Stimulated activated CD4-positive, alpha-beta T cell treated with anti-CD3 and anti-CD28 coated beads, Interleukin-1b, Interleukin-23, amount 100 ng/mL, for 48 hours (primary cell): ENCODE results near the gene RIIAD1.
"Not testable (repeated sequence)": the region's sequence is repeated elsewhere in the genome, so short reads cannot be mapped to it uniquely, and the experiment has no call there.

Experiments
- DNase-seq: peaks from one replicate; pipeline ENCODE4 v3.0.0-alpha.2; 2020

RIIAD1 gene

DNA sequence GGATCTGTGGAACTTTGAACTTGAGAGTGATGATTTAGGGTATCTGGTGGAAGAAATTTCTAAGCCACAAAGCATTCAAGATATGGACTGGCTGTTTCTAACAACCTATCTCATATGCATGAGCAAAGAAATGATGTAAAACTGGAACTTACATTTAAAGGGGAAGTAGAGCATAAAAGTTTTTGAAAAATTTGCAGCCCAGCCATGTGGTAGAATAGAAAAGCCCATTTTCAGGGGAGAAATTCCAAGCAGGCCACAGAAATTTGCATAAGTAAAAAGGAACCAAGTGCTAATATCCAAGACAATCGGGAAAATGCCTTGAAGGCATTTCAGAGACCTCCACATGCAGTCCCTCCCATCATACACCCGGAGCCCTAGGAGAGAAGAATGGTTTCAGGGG lies 15.7 kb downstream of the RIIAD1 start:
- no peak for DNase-seq

GRCh38 chr1:151737479-151737878 lies 16.2 kb downstream of the RIIAD1 start:
- DNase-seq = no peak

- DNase-seq = no peak
Observed at GRCh38 chr1:151739590-151740355, 18.5 kb downstream of the RIIAD1 start.

DNA sequence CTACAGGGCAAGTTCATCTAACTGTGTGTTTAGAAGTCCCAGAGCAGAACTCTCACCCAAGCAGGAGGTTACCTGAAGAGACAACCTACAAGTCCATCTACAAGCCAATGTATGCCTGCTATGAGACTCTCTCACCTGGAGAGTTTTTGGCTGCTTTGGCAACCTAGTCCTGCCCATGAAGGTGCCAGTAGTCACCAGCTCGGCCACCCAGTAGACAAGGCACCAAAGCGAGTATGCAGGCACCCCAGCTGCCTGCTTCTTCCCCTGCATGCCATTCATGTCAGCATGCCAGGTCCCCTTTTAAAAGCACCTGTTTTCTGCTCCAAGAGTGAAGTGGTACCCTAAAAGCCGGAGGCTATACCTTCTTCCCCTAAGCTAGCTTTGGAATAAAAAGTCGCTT lies 20.2 kb downstream of the RIIAD1 start:
- DNase-seq = no peak

- DNase-seq = no peak
Observed at GRCh38 chr1:151756291-151756690, 35.0 kb downstream of the RIIAD1 start.

GRCh38 chr1:151759241-151759640 lies 37.9 kb downstream of the RIIAD1 start:
- no peak for DNase-seq

DNA sequence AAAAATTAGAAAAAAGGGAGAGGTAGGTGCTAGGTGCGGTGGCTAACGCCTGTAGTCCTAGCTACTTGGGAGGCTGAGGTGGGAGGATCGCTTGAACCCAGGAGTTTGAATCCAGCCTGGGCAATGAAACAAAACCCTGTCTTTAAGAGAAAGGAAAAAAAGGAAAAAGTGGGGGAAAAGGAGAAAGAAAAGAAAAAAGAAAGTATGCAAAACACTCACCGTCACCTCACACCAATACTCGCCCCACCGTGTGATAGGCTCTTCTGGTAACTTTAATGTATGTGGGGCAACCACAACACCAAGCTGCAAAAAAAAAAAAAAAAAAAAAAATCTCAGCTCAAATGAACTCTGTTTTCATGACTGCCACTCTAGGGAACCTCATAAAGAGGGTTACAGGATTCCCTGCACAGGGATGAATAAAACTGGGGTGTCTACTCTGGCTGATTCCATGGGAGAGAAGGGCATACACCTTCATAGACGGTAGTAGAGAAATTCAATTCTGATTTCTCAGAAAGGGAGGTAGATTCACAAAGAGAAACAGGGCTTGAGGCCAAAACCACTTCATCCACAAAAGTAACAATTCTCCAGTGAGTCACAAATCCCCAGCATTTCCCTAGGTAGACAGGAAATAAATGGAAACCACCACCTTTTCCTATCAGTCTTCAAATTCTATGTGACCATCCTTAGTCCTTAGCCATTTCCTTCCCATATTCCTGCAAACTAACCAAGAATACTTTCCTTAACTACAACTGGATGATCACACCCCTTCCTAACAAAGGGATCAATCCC lies 39.5 kb downstream of the RIIAD1 start:
- DNase-seq = no peak

DNA sequence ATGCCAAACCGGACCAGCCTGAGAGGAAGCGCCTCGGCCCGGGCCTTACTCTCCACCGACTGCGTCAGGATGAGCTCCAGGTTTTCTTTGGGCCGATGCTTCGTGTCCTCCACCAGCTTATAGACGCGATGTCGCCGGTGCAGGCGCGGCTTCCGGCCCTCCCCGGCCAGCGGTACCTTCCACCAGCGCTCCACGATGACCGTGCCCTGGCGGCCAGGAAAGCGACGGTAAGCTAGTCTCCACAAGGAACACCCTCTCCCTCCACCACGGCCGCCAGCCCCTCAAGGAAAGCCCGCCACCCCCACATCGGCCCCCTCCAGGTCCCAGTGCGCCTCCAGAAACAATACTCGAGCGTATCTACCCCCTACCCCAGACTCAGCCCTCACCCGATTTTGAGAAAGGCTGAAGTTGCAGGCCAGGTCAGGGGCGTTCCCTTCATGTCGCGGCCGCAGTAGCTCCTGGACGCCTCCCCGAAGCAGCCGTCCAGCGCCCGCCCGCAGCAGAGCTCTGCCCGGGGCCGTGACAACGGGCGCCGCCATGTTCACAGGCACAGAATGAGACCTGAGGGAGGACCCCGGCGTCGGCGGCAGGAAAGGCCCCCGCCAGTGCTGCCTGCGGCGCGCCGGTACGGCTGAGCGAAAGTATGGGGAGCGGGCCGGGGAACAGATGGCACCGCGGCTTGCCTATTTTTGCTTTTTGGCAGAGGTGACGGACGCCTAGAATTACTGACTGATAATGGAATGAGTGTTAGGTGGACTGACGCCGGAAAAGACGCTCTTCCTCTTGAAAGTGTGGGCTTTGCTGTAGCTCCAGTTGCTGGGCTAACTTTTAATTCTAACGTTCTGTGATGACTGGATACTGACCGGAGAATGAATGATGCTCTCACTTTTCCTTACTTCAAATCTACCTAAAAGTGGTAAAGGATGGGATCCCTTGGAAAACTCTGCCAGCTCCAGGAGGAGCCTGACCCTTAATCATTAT lies 41.9 kb downstream of the RIIAD1 start, which contains the start of gene MRPL9:
Gene MRPL9, minus strand, starts transcription at position 556 of the 981 bp plus-strand sequence. Its CDS starts 17 bp downstream, at position 539.
- peak; percentile 89 for DNase-seq

- no peak for DNase-seq
Observed at GRCh38 chr1:151763990-151764389, 42.7 kb downstream of the RIIAD1 start.

DNA sequence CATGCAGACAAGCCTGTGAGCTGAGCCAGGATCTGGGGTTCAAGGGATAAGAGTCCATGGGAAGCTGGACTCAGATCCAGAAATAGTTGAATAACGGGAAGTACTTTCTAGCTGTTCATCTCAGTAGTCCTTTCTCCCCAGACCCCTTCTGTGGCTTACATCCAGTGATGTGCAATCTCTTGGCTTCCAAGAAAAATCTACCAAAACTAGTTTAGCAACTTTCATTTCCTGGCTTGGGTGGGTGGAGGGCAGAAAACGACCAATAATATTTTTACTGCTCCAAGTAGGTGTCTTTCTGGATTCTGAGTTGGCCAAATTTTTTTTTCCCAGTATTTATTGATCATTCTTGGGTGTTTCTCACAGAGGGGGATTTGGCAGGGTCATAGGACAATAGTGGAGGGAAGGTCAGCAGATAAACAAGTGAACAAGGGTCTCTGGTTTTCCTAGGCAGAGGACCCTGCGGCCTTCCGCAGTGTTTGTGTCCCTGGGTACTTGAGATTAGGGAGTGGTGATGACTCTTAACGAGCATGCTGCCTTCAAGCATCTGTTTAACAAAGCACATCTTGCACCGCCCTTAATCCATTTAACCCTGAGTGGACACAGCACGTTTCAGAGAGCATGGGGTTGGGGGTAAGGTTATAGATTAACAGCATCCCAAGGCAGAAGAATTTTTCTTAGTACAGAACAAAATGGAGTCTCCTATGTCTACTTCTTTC lies 47.2 kb downstream of the RIIAD1 start:
- not testable (repeated sequence) for DNase-seq

DNA sequence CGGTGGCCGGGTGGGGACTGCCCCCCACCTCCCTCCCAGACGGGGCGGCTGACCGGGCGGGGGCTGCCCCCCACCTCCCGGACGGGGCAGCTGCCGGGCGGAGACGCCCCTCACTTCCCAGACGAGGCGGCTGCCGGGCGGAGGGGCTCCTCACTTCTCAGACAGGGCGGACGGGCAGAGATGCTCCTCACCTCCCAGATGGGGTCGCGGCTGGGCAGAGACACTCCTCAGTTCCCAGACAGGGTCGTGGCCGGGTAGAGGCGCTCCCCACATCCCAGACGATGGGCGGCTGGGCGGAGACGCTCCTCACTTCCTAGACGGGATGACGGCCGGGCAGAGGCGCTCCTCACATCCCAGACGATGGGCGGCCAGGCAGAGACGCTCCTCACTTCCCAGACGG lies 47.9 kb downstream of the RIIAD1 start:
- not testable (repeated sequence) for DNase-seq

DNA sequence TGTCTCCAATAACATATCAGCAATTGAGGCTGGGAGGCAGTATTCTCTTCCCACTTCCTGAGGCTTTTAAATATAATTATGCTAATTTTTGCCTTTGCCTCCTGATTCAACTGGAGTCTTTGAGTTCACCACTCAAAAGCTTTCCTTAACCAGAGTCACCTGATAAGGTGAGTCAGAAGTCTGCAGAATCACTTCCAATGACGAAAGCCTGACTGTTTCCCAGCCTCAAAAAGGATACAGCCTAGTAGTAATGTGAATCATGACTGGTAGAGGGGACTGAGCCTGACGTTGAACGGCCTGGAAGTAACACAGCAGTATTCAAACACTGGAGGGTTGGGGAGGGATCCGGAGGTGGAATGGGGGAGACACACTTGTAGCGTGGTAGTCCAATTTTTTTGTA lies 52.4 kb downstream of the RIIAD1 start:
- DNase-seq = no peak

GRCh38 chr1:151774256-151774922 lies 53.1 kb downstream of the RIIAD1 start:
- no peak for DNase-seq

GRCh38 chr1:151775894-151776664 lies 54.8 kb downstream of the RIIAD1 start:
- no peak for DNase-seq

GRCh38 chr1:151776665-151777062 lies 55.3 kb downstream of the RIIAD1 start:
- no peak for DNase-seq

- no peak for DNase-seq
Observed at GRCh38 chr1:151777317-151777716, 56.0 kb downstream of the RIIAD1 start.
